DMS 273 treated with DMSO at 0.1 percent for 48 hours (cell line): Measurements from ENCODE around the gene CABLES2.

Experiments used
- DNase-seq: peaks from one replicate; lab custom pipeline; 2025; lab: John Stamatoyannopoulos, UW

Gene CABLES2, protein sequence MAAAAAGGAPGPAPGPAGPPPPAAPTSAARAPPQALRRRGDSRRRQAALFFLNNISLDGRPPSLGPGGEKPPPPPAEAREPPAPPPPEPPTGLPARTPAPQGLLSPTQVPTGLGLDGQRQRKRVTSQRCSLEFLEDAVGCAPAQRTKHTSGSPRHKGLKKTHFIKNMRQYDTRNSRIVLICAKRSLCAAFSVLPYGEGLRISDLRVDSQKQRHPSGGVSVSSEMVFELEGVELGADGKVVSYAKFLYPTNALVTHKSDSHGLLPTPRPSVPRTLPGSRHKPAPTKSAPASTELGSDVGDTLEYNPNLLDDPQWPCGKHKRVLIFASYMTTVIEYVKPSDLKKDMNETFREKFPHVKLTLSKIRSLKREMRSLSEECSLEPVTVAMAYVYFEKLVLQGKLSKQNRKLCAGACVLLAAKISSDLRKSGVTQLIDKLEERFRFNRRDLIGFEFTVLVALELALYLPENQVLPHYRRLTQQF

DNA sequence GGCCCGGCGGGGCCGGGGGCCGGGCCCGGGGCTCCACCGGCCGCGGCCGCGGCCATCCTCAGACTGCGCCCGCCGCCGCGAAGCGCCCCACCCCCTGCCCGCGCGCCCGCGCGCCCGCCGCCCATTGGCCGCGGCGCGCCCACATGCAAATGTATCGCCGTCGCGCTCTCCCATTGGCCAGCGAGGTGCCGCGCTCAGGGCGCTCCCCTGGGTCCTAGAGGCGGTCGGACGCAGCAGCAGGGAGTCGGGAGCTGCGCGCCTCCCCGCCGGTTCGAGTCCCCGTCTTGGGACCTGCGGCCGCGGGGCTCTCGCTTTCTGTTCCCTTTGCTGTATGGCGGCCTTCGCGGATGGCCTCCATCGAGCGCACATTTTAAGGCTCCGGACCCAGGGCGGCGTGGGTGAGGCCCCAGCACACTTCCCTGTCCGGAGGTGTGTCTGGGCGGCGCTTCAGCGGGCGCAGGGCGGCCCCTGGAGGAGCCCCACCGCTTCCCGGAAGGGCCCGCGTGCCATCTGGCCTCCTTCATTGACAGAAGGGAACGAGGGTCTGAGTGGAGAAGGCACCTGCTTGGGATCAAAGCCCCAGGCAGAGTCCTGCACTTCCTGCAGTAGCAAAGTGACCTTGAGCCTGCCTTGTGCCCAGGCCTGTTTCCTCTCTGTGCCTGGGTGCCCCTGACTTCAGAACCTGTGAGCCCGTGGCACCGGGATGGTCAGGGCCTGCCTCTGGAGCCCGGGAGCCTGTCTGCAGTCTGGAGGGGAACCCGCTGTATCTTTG is at the start of gene CABLES2:
TSS of gene CABLES2 (minus strand) at position 65 of the 772 bp plus-strand sequence. CDS start at position 56, 9 bp downstream.
- peak; percentile 83 for DNase-seq

DNA sequence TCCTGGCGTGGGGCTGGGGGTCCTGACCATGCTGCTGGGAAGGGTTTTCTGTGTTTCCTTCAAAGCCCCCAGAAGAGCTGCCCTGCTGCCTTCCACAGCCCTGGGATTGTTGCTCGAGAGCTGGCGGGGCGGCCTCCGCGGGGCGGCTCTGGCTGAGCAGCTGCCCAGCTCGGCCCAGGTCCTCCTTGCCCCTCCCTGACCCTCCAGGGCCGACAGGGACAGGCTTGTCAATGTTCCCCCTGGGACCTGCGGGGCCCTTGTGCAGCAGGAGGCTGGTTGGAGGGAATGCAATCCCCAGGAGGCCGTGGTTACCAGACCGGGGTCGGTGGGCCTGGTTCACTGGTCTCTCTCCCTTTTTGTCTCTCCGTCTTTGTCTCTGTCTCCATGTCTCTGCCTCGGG is 48.8 kb upstream of the CABLES2 start:
- DNase-seq: no peak

DNA sequence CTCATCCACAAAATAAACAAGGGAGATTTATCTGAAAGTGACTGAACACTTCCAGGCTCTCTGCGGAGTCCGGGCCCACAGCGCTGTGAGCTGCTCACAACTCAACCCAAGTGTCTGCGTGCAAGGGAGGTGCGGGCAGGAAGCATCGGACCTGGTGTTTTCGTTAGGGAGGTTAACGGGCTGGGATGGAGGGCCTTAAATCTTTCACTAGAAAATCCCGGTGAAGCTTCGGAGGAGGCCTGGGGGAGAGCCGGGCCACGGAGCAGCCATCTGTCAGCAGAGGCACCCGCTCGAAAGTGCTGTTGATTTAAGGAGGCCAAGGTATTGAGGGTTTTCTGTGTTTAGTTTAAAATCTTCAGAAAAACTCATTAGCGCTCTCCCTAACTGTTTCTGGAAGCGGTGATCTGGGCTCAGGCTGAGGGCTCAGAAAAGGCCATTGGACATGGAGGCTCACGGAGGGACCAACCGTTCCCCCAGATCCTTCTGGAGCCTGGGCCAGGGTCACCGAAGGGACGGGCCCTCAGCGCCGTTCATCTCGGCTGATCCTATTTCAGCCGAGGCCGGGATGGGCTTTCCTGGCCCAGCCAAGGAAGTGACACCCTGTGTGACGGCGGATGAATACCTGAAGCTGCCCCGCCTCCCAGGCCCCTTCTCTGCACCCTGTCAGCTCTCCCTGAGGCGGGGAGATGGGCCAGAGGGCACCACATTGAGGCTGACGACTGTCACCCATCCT is 48.0 kb upstream of the CABLES2 start:
- DNase-seq: peak; percentile 6

DNA sequence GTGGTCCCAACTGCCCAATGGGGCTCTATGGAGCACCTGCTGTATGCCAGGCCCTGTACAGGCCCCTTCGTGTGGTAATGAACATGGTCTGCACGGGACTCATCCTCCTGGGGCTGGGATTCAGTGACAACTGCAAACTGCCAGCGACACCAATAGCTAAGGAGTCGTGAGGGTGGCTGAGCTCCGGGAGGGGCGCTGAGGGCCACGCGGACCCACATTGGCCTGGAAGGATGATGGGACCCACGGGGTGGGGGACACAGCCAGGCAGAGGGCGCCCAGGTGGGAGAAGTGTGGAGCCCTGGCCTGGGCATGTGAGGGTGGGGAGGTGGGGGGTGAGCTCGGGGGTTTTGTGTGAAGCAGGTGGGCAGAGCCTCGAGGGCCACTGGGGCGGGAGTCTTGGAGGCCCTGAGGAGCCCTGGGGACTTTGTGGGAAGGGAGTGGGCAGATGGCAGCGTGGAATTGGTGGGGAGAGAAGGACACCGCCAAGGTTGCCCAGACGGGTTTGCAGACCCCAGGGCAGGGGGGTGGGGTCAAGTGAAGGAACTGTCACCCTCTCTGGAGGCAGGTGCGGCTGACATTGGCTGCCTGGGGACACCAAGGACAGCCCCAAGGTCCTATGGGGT is 46.2 kb upstream of the CABLES2 start:
- DNase-seq: no peak

DNA sequence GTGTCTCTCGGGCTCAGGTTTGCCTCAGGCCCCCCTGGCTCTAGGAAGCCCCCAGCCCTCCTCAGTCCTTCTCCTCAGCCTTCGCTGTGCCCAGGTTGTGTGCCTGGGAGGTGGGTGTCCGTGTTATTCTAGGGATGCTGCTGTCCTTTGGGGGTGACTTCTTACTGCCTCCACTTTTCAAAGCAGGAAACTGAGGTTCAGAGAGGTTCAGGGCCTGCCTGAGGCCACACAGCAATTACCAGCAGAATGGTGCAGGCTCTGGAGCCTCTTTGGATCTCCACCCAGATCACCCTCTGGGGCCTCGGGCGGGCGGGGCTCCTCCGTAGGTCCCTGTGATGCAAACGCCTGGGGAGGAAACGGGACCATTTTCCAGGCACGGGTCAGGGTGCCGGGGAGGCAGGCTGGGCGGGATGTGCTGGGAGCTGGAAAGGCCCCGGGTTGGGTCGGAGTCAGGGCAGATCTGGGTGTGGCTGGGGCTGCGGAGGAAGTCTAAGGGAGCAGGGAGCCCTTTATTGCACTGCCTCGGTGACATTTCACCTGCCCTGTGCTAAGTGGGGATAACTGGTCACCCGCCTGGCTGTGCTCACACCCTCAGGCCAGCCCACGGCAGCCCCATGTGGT is 45.5 kb upstream of the CABLES2 start:
- DNase-seq: no peak

DNA sequence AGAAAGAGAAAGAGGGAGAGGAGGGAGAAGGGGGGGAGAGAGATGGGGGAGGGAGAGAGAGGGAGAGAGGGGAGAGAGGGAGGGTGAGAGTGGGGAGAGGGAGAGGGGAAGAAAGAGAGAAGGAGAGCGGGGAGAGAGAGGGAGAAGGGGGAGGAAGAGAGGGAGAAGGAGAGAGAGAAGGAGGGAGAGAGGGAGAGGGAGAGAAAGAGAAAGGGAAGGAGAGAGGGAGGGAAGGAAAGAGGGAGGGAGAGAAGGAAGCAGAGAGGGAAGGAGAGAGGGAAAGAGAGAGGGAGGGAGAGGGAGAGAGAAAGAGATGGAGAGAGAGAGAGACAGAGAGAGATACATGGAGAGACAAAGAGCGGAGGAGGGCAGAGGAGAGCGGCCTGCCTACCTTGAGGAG is 44.9 kb upstream of the CABLES2 start:
- no peak for DNase-seq

DNA sequence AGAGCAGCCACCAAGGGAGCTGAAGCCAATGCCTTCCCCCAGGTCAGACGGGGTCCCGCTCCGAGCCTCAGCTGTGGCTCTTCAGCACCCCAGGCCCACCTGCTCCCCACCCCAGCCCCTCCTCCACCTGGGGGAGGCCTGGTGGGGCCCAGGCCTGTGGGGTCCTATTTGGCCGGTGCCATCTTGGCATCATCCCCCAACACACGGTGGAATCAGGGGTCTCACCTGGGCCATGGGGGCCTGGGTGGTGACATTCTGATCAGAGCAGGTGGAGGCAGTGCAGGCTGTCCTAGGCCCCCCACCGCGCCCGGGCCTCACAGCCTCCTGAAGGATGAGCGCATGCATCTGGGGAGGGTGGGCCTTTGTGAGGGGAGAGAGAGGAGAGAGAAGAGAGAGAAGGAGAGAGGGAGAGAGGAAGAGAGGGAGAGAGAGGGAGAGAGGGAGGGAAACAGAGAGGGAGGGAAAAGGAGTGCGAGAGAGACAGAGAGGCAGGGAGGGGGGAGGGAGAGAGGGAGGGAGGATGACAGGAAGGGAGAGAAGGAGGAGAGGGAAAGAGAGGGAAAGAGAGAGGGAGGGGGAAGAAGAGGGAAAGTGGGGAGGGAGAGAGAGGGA is 44.2 kb upstream of the CABLES2 start:
- no peak for DNase-seq

DNA sequence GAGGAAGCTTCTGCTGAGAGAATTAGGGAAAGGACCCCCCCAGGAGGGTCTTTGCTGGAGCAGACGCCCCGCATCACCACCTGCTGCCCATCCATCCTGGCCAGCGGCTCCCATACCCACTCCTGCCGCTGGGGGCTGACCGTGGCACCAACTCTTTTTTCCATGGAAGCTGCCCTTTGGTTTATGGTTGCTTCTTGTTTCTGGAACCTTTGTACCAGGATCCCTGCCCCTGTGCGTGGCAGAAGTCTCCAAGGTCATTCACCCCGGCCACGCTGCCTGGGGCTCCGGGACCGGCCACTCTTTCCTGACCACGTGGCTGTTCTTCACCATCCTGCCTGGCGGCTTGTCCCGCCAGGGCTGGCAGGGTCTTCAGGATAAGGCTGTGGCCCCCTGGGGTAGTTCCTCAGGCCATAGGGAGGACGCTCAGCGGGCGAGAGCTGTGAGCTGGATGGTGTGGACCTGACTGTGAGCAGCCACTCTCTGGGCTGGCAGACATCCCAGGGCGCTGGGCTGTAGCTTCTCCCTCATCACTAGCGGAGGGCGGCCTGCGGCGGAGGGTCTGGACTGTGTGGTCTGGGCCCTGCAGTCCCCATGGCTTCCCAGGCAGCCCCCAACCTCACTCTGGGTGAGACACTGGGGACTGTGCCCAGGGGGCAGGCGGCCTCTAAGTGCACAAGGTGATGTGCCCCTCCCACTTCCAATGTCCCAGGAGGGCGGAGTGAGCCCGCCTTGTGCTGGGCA is 43.0 kb upstream of the CABLES2 start:
- no peak for DNase-seq

DNA sequence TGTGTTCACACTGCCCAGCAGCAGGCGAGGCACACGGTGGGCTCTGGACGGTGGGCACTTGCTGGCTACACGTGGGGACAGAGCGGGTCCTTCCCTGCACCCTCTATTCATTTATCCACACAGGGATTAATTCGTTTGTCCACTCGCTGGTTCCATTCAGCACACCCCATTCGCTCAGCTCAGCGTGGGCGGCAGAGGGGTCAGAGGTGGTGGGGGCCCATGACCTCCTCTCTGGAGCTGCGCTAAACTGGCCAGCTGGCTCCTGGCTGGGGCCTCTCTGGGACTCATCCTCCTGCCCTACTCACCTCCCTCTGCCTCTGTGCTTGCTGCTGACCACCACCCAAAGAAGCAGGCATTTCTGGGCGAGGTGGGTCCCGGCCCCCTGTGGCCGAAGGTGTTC is 41.7 kb upstream of the CABLES2 start:
- DNase-seq: no peak

DNA sequence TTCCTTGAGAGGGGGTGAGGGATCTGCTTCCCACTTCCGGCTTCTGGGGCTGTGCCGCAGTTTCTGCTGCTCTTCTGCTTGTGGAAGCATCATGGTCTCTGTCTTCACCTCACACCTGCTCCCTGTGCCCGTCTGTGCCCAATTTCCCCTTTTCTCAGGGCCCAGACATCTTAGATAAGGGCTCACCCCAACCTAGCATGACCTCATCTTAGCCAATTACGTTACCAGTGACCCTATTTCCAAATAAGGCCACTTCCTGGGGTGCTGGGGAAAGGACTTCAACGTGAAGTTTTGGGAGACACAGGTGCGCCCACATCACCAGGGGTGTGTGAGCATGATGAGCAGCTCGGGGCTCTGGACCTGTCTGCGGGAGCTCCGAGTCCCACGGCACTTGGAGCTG is 41.0 kb upstream of the CABLES2 start:
- no peak for DNase-seq

DNA sequence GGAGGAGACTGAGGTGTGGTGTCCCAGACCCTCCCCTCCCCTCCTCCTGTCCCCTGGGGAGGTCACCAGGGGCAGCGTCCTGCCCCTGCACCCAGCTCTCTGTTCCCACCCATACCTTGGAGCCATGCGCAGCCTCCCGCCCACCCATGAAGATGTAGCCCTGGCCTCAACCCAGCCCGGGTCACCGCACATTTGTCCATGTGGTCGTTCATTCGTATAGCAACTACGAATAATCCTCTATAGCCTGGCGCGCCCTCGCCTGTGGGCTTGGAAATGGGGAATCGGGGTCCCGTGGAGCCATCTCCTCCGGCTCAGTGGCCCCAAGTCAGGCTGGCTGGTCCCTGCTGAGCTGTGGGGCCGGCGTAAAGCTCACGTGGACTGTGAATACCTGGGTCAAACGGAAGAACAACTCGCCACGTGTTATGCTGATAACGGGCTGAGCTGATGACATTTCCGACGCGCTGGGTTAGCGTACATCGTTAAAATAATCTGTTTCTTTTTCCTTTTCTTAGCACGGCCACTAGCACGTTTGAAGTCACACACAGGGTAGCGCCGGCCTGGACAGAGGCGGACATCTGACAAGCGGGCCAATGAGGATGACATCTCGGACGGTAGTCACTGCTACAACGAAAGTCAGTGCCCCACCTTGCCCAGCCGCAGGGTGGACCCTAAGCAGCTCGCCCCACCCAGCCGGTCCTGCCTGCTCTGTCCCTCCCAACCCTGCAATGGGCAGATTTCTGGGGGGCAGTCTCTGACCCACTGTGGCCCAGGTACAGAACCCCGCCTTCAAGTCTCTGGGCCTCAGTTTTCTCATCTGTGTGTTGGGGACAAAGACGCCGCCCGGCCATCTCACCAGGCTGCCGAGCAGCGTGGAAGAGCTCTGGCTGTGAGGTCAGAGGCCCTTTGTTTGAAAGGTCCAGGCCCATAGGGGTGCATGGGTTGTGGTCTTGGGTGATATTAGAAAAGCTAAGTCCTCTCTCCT is 40.1 kb upstream of the CABLES2 start:
- no peak for DNase-seq

DNA sequence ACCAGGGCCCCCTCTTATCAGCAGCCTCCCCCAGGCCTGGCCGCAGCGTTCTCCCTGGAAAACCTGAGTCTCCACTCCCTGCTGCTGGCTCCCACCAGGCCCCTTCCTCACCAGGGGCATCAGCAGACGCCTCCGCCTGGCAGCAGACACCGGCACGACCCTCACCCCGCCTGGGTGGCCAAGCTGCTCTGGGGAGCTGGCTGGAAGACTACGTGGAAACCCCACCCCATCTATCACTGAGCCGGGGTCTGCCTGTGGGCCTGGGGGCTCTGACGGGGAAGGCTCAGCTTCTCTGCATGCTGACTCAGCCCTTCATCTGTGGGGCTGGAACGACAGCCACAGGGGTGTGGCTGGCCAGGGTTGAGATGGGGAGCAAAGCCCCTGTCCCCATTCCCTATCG is 39.4 kb upstream of the CABLES2 start:
- DNase-seq: no peak

DNA sequence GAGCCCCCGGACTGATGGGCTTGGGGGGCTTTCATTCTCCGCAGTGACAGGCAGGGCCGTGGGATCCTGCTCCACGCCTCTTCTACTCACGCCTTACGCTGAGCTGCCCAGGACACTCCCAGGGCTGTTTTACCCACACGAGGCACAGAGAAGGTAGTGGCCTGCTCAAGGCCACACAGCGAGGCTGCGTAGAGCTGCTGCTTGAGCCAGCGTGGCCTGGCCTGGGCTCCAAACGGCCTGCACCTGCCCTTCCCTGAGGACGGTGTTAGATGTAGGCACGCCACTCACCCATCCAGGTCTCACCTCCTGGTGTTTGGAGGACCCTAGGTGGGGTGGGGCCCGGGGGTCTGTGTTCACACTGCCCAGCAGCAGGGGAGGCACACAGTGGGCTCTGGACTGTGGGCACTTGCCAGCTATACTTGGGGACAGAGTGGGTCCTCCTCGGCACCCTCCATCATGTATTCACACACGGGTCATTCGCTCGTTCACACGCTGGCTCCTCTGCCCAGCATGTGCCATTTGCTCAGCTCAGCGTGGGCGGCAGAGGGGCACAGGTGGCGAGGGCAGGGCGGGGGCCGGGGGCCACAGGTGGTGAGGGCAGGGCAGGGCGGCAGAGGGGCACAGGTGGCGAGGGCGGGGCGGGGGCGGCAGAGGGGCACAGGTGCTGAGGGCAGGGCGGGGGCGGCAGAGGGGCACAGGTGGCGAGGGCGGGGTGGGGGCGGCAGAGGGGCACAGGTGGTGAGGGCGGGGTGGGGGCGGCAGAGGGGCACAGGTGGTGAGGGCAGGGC is 38.7 kb upstream of the CABLES2 start:
- no peak for DNase-seq

DNA sequence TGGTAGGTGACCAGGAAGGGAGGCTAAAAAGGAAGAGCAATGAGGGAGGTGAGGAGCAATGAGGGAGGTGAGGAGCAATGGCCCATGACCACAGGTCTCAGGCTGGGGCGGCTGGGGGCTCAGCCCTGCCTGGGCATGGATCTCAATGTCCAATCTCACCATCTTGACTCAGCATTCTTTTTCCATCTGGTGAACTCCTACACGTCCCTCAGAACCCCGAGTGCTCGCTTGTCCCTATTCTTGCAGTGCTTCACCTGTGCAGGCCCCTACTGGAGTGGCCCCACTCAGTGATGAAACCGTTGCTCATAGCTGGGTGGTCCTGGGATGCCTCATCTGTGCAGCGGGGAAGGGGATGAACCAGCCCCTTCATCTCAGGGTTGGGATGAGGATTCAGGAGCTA is 37.2 kb upstream of the CABLES2 start:
- no peak for DNase-seq

DNA sequence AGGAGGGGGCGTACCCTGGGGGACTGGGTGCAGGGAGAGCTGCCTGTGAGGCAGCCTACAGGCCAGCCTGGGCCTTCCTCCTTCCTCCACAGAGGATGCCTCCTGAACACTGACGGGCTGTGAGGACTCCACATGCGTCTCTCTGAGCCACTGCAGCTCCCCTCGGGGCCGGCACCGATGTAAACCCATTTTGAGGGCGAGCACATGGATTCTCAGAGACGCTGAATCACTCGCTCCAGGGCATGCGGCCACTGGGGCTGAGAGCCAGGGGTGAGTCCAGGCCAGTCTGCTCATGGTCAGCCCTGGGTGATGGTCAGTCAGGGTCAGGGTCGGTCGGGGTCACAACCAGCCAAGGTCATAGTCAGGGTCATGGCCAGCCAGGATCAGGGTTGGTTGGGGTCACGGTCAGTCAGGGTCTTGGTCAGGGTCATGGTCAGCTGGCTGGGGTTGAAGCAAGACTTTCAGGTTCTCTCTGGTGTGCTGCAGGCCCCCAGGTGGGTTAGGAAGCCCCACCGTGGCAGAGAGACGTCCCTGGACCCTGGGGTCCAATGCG is 35.0 kb upstream of the CABLES2 start:
- DNase-seq: no peak

DNA sequence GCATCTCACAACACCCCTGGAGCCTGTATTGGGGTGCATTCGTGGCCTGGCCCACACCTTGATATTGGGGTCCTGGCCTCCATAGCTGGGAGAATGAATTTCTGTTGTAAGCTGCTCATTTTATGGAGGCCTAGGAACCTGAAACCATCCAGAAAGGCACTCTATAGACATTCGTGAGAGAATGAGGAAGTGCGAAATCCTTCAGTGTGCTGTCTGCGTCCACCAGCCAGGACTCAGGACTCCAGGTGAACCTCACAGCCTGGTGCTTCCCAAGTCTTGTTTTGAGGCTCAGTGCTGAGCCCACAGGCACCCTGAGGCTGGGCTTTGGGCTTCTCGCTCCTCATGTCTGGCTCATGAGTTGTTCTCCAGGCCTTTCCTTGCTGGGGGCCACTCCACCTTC is 32.1 kb upstream of the CABLES2 start:
- no peak for DNase-seq

DNA sequence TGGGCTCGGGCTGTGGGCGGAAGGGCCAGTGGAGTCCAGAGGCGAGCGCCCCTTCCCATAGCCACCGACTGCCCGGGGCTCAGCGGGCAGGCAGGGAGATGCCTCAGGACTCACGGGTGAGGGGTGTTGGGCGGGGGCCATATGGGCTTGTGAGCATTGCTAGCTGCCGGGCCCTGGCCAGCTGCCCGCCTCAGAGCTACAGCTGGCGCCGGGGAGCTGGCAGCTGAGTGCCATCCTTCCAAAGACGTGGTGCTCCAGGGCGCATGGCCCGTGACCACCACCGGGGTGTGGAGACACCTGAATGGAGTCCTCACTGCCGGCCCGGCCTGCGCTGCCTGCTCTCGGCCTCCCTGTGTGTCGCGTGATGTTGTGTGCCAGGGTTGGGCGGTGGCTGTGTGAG is 30.8 kb upstream of the CABLES2 start:
- DNase-seq: peak; percentile 38

DNA sequence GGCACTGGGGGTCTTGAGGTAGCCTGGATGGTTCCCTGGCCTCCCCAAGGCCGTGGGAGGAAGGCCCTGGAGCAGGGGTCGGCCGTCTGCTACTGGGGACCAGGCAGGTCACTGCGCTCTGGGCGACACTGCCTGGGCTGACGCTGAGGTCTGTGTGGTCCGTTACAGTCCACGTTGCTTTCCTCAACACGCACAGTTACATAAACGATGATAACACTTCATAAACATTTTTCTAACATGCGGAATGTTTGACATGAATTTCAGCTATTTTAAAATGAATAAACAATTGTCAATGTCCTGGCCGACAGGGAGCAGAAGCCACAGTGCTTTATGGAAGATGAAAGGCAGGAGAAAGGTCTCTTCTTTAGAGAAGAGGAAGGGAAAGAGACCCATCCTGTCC is 30.4 kb upstream of the CABLES2 start:
- DNase-seq: no peak
